IMR-90 (cell line): ENCODE results near the gene NKAIN4. TPM values are rescaled to one million over a fixed set of nuclear protein-coding genes. Genes with fewer than 3 reads are reported as not detected.

ENCODE experiments used
- ATAC-seq: fragments of 200-7000 bp; cut with Tn5 transposase; 2 replicates; pipeline ENCODE4 v1.9.1; 2020; ENCODE audit warnings: low read depth, mild to moderate bottlenecking, moderate library complexity
- BruUV-seq: library from RNA; stranded (reverse); fragments of 400-500 nt; replicated peaks from 2 replicates; lab custom pipeline; 2021; lab: Mats Ljungman, UMichigan
- CTCF ChIA-PET: fragments of 300-600 bp; formaldehyde crosslinking; extraction: SDS; loops from one replicate; lab custom pipeline; 2021; ENCODE audit warnings: antibody characterized with exemption; lab: Yijun Ruan, JAX
- POLR2A ChIA-PET: fragments of 300-600 bp; sonication (Branson Sonifier 250); formaldehyde crosslinking; loops from one replicate; lab custom pipeline; 2022; ENCODE audit warnings: antibody characterized with exemption; ENCODE audit not compliant: unreplicated experiment; lab: Charles Lee
- DNase-seq: peaks from one replicate; pipeline ENCODE4 v3.0.0; 2013
- H2AFZ ChIP-seq: replicated peaks from 2 replicates; pipeline ENCODE3; 2013; ENCODE audit warnings: low read length, mild to moderate bottlenecking; ENCODE audit not compliant: poor library complexity
- H2AK5ac ChIP-seq: 2 replicates; pipeline ENCODE4 v1.6.1; 2013; ENCODE audit warnings: low read depth, low read length, inconsistent platforms
- H2AK9ac ChIP-seq: replicated peaks from 2 replicates; pipeline ENCODE3; 2013; ENCODE audit warnings: mild to moderate bottlenecking, low read depth, low read length, moderate library complexity; ENCODE audit not compliant: poor library complexity
- H2BK120ac ChIP-seq: 2 replicates; pipeline ENCODE4 v1.6.1; 2013; ENCODE audit warnings: low read depth, low read length, inconsistent platforms
- H2BK15ac ChIP-seq: 3 replicates; pipeline ENCODE4 v1.6.1; 2013; ENCODE audit warnings: low read depth, low read length, inconsistent platforms
- H2BK20ac ChIP-seq: 2 replicates; pipeline ENCODE4 v1.6.1; 2013; ENCODE audit warnings: low read depth, mild to moderate bottlenecking, inconsistent platforms, low read length, moderate library complexity
- H2BK5ac ChIP-seq: 2 replicates; pipeline ENCODE4 v1.6.1; 2013; ENCODE audit warnings: mild to moderate bottlenecking, low read depth, low read length, inconsistent platforms; ENCODE audit not compliant: poor library complexity, severe bottlenecking
- H3K14ac ChIP-seq: replicated peaks from 2 replicates; pipeline ENCODE4 v1.6.1; 2013; ENCODE audit warnings: low read depth, low read length, inconsistent platforms
- H3K18ac ChIP-seq: 2 replicates; pipeline ENCODE4 v1.6.1; 2013; ENCODE audit warnings: low read depth, low read length, control low read depth
- H3K23ac ChIP-seq: 2 replicates; pipeline ENCODE4 v1.6.1; 2013; ENCODE audit warnings: low read depth, low read length, inconsistent platforms
- H3K27ac ChIP-seq: 2 replicates; pipeline ENCODE4 v1.5.1; 2013; ENCODE audit warnings: mild to moderate bottlenecking, control low read depth, low read length; ENCODE audit not compliant: insufficient read depth
- H3K27me3 ChIP-seq: 2 replicates; pipeline ENCODE4 v1.6.1; 2013; ENCODE audit warnings: low read length; ENCODE audit not compliant: control insufficient read depth, insufficient read depth
- H3K36me3 ChIP-seq: 2 replicates; pipeline ENCODE4 v1.6.1; 2013; ENCODE audit warnings: low read length, mixed read lengths; ENCODE audit not compliant: control insufficient read depth, insufficient read depth
- H3K4ac ChIP-seq: 2 replicates; pipeline ENCODE4 v1.6.1; 2013; ENCODE audit warnings: low read depth, low read length, inconsistent platforms
- H3K4me1 ChIP-seq: 2 replicates; pipeline ENCODE4 v1.6.1; 2013; ENCODE audit warnings: low read length, mixed read lengths; ENCODE audit not compliant: control insufficient read depth, insufficient read depth
- H3K4me2 ChIP-seq: 2 replicates; pipeline ENCODE4 v1.6.1; 2013; ENCODE audit warnings: low read depth, mild to moderate bottlenecking, control low read depth, low read length, moderate library complexity
- H3K4me3 ChIP-seq: 2 replicates; pipeline ENCODE4 v1.5.1; 2013; ENCODE audit warnings: low read depth, mild to moderate bottlenecking, control low read depth, low read length, moderate library complexity; ENCODE audit not compliant: insufficient read depth
- H3K56ac ChIP-seq: 2 replicates; pipeline ENCODE4 v1.6.1; 2013; ENCODE audit warnings: low read length, inconsistent platforms; ENCODE audit not compliant: insufficient read depth; ENCODE audit errors: extremely low read depth
- H3K79me1 ChIP-seq, 2 experiments: 2 replicates each; pipeline ENCODE4 v1.6.1; 2013; ENCODE audit warnings: low read length in 2 of 2, inconsistent platforms in 1 of 2, low read depth in 1 of 2
- H3K9ac ChIP-seq: 2 replicates; pipeline ENCODE4 v1.6.1; 2013; ENCODE audit warnings: low read depth, low read length, control low read depth
- H3K9me1 ChIP-seq: 2 replicates; pipeline ENCODE4 v1.6.1; 2013; ENCODE audit warnings: low read length, inconsistent platforms; ENCODE audit not compliant: insufficient read depth
- H3K9me3 ChIP-seq: 2 replicates; pipeline ENCODE4 v1.6.1; 2013; ENCODE audit warnings: low read length; ENCODE audit not compliant: control insufficient read depth, insufficient read depth
- H4K20me1 ChIP-seq: 2 replicates; pipeline ENCODE4 v1.6.1; 2013; ENCODE audit warnings: low read length, inconsistent platforms; ENCODE audit not compliant: insufficient read depth
- H4K5ac ChIP-seq: 2 replicates; pipeline ENCODE4 v1.6.1; 2013; ENCODE audit warnings: mild to moderate bottlenecking, low read depth, low read length, control low read depth
- H4K8ac ChIP-seq, 2 experiments: 2 replicates each; pipeline ENCODE4 v1.6.1; 2013; ENCODE audit warnings: low read depth in 2 of 2, low read length in 2 of 2, control low read depth in 1 of 2, inconsistent platforms in 1 of 2
- H4K91ac ChIP-seq: 2 replicates; pipeline ENCODE4 v1.6.1; 2013; ENCODE audit warnings: low read depth, low read length, inconsistent platforms; ENCODE audit not compliant: insufficient read depth
- BHLHE40 ChIP-seq: fragments of 150-350 bp; IDR thresholded peaks from 2 replicates; pipeline ENCODE4 v1.6.1; 2016; ENCODE audit warnings: mild to moderate bottlenecking, low read depth, low read length
- CHD1 ChIP-seq: IDR thresholded peaks from 2 replicates; pipeline ENCODE4 v1.6.1; 2012; ENCODE audit warnings: low read depth, low read length, improper control_type of control experiment
- FOS ChIP-seq: fragments of 150-350 bp; IDR thresholded peaks from 2 replicates; pipeline ENCODE4 v1.6.1; 2016; ENCODE audit warnings: low read depth, low read length
- MAFK ChIP-seq: IDR thresholded peaks from 2 replicates; pipeline ENCODE4 v1.6.1; 2012; ENCODE audit warnings: low read depth, low read length, improper control_type of control experiment
- MAZ ChIP-seq: IDR thresholded peaks from 2 replicates; pipeline ENCODE4 v1.6.1; 2012; ENCODE audit warnings: low read depth, mild to moderate bottlenecking, low read length, improper control_type of control experiment, moderate library complexity, borderline replicate concordance
- MXI1 ChIP-seq: IDR thresholded peaks from 2 replicates; pipeline ENCODE4 v1.6.1; 2012; ENCODE audit warnings: low read depth, mild to moderate bottlenecking, low read length, moderate library complexity, borderline replicate concordance
- NFE2L2 ChIP-seq: fragments of 150-350 bp; IDR thresholded peaks from 2 replicates; pipeline ENCODE4 v1.6.1; 2016; ENCODE audit warnings: low read depth, mild to moderate bottlenecking, low read length
- POLR2A ChIP-seq: IDR thresholded peaks from 2 replicates; pipeline ENCODE4 v1.6.1; 2012; ENCODE audit warnings: mild to moderate bottlenecking, low read depth, low read length
- RAD21 ChIP-seq: IDR thresholded peaks from 2 replicates; pipeline ENCODE4 v1.6.1; 2012; ENCODE audit warnings: low read length, improper control_type of control experiment
- RCOR1 ChIP-seq: IDR thresholded peaks from 2 replicates; pipeline ENCODE4 v1.6.1; 2012; ENCODE audit warnings: mild to moderate bottlenecking, low read length, improper control_type of control experiment; ENCODE audit not compliant: insufficient replicate concordance
- RFX5 ChIP-seq: IDR thresholded peaks from 2 replicates; pipeline ENCODE4 v1.8.0; 2012; ENCODE audit warnings: low read depth, mild to moderate bottlenecking, low read length, moderate library complexity
- SMC3 ChIP-seq: fragments of 150-350 bp; IDR thresholded peaks from 2 replicates; pipeline ENCODE4 v1.6.1; 2016; ENCODE audit warnings: low read depth, mild to moderate bottlenecking, antibody characterized with exemption, low read length, moderate library complexity
- WGBS, 2 experiments: methylation state at CpG; one replicate each; pipeline versions ENCODE4 v1.1.5 to v1.1.7; 2013; ENCODE audit warnings: missing lambda C conversion rate in 2 of 2; ENCODE audit not compliant: insufficient read length in 1 of 2; ENCODE audit errors: extremely low coverage in 2 of 2; 5-methylcytosine and 5-hydroxymethylcytosine counted together
- dilution Hi-C: fragments of 300-500 bp; cut with HindIII; formaldehyde crosslinking; loops from one replicate; pipeline ENCODE4 v1.14.3; 2018; ENCODE audit warnings: low sequenced_read_pairs; ENCODE audit not compliant: unreplicated experiment
- in situ Hi-C: fragments of 300-500 bp; cut with MboI; formaldehyde crosslinking; loops from 3 replicates; pipeline ENCODE4 v1.14.3; 2019; ENCODE audit warnings: low sequenced_read_pairs, inconsistent platforms, mixed read lengths
- intact Hi-C: fragments of 100-400 bp; cut with micrococcal nuclease; formaldehyde crosslinking; loops from 2 replicates; pipeline ENCODE4 v1.10.0; 2022
- polyA plus RNA-seq, 3 experiments: library from polyadenylated mRNA; depleted of rRNA; stranded (reverse); fragments of >200 nt; gene quantifications; 2 replicates each; pipeline ENCODE4 v1.2.3, GENCODE V29; 2012; ENCODE audit warnings: low replicate concordance in 1 of 3
- total RNA-seq: library from RNA; depleted of rRNA; stranded (reverse); fragments of >200 nt; gene quantifications from 2 replicates; pipeline ENCODE4 v1.2.3, GENCODE V29; 2012
- TF ChIP-seq, protein P1 (sequence below): conservative IDR thresholded peaks from 2 replicates; pipeline ENCODE4 v1.5.1; 2012; ENCODE audit warnings: mild to moderate bottlenecking, low read depth, low read length, improper control_type of control experiment
- TF ChIP-seq, protein P2 (sequence below): fragments of 150-350 bp; IDR thresholded peaks from 2 replicates; pipeline ENCODE4 v1.6.1; 2017; ENCODE audit warnings: mild to moderate bottlenecking, antibody characterized with exemption, low read length, low read depth

NKAIN4 gene
- total and polyA plus RNA-seq, 2 of the 4 experiments (the other 2 are of a cell fraction) = not detected

- Histone ChIP-seq H2BK15ac (no peak overlapping the region), H2BK120ac (no peak overlapping the region), H4K5ac (0 out of 2 replicates have a peak overlapping the region, but pooled peaks have one; percentile 6), H3K27me3 (peaks cover 8% of the 10 kb centered on the region; the same call in 1 of the 2 replicates), H3K23ac (peak overlapping the region; percentile 71; the same call in 1 of the 2 replicates), H3K9me1 (peaks cover 6% of the 10 kb centered on the region; the same call in 1 of the 2 replicates), H3K27ac (peak overlapping the region; percentile 75), H2BK5ac (no peak overlapping the region), H3K4ac (0 out of 2 replicates have a peak overlapping the region, but pooled peaks have one; percentile 0), H2AFZ (peak overlapping the region; percentile 99), H4K91ac (peak overlapping the region; percentile 24; the same call in 1 of the 2 replicates), H4K20me1 (peaks cover 48% of the 10 kb centered on the region), H3K9me3 (no peaks in the 10 kb centered on the region), H3K36me3 (peaks cover 23% of the 10 kb centered on the region), H3K14ac (peak overlapping the region; percentile 74), H3K4me1 (peaks cover 6% of the 10 kb centered on the region), H3K56ac (peak overlapping the region; percentile 48), H2AK5ac (peak overlapping the region; percentile 11; the same call in 1 of the 2 replicates), H3K4me2 (peak overlapping the region; percentile 96), H3K79me1 (peaks cover 23 to 44% of the 10 kb centered on the region in 2 experiments), H4K8ac (0 out of 4 replicates have a peak overlapping the region, but pooled peaks have one; percentile 40 to 45), H3K9ac (peak overlapping the region; percentile 86), H2BK20ac (no peak overlapping the region), H3K4me3 (peak overlapping the region; percentile 89), H3K18ac (no peak overlapping the region), H2AK9ac (peak overlapping the region; percentile 93)
- POLR2A ChIA-PET = no interaction called here
- dilution Hi-C loops = no loop called here
- 1% methylated on average over 50 of the region's 81 CpGs; no CpG with 5 or more reads in 1 of the 2 experiments for WGBS, 2 experiments
- BruUV-seq = TSS peak; percentile 29
- CTCF ChIA-PET = interaction anchor here (1.1 to 2.2 kb wide), 2 partner anchors 8 kb away, joined by 3 to 10 read pairs; no protein-coding TSS in a partner anchor
- peak; percentile 38 for ATAC-seq
- peak; percentile 60 for DNase-seq
- intact Hi-C loops = loop anchor here (1.0 to 5.0 kb wide), 2 partner anchors 57 to 159 kb away; partner anchors contain the start of gene ARFGAP1
- in situ Hi-C loops = no loop called here
- peak; percentile 38; the same call in 1 of the 2 replicates for TF ChIP-seq SMC3
- no peak for TF ChIP-seq RFX5
- TF ChIP-seq, protein P1, sequence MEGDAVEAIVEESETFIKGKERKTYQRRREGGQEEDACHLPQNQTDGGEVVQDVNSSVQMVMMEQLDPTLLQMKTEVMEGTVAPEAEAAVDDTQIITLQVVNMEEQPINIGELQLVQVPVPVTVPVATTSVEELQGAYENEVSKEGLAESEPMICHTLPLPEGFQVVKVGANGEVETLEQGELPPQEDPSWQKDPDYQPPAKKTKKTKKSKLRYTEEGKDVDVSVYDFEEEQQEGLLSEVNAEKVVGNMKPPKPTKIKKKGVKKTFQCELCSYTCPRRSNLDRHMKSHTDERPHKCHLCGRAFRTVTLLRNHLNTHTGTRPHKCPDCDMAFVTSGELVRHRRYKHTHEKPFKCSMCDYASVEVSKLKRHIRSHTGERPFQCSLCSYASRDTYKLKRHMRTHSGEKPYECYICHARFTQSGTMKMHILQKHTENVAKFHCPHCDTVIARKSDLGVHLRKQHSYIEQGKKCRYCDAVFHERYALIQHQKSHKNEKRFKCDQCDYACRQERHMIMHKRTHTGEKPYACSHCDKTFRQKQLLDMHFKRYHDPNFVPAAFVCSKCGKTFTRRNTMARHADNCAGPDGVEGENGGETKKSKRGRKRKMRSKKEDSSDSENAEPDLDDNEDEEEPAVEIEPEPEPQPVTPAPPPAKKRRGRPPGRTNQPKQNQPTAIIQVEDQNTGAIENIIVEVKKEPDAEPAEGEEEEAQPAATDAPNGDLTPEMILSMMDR = peak; percentile 64
- TF ChIP-seq BHLHE40 = peak; percentile 38
- TF ChIP-seq MXI1 = no peak
- peak; percentile 20; the same call in 1 of the 2 replicates for TF ChIP-seq MAZ
- no peak for TF ChIP-seq NFE2L2
- TF ChIP-seq, protein P2, sequence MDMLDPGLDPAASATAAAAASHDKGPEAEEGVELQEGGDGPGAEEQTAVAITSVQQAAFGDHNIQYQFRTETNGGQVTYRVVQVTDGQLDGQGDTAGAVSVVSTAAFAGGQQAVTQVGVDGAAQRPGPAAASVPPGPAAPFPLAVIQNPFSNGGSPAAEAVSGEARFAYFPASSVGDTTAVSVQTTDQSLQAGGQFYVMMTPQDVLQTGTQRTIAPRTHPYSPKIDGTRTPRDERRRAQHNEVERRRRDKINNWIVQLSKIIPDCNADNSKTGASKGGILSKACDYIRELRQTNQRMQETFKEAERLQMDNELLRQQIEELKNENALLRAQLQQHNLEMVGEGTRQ = no peak
- TF ChIP-seq CHD1 = no peak
- TF ChIP-seq RAD21 = peak; percentile 53
- TF ChIP-seq RCOR1 = no peak
- TF ChIP-seq FOS = no peak
- 0 out of 2 replicates have a peak, but pooled peaks have one; percentile 34 for TF ChIP-seq POLR2A
- TF ChIP-seq MAFK = no peak
These were observed 38.9 kb downstream of the NKAIN4 start for GRCh38 chr20:63215101-63216040.
